Cardiac muscle cell (in vitro differentiated cells and primary cell): ENCODE results near the gene HNRNPL. TPM values are rescaled to one million over a fixed set of nuclear protein-coding genes. Genes with fewer than 3 reads are reported as not detected.

Source experiments
- DNase-seq, 2 donors: peaks; one replicate each; pipeline versions ENCODE4 v3.0.0 to v3.0.0-alpha.2; 2010 to 2017; ENCODE audit warnings: low read depth in 1 of 2, low spot score in 1 of 2
- H3K27ac ChIP-seq: fragments of 200-600 bp; sonication (generic); 2 replicates; pipeline ENCODE4 v1.5.1; 2016
- H3K27me3 ChIP-seq: fragments of 200-600 bp; sonication (generic); 2 replicates; pipeline ENCODE4 v1.6.0; 2016; ENCODE audit warnings: control low read depth
- H3K36me3 ChIP-seq: fragments of 200-600 bp; sonication (generic); 2 replicates; pipeline ENCODE4 v1.5.1; 2016; ENCODE audit warnings: control low read depth
- H3K4me1 ChIP-seq: fragments of 200-600 bp; sonication (generic); 2 replicates; pipeline ENCODE4 v1.8.1; 2017; ENCODE audit warnings: low read depth, mild to moderate bottlenecking, mixed run types
- H3K4me3 ChIP-seq: fragments of 200-600 bp; sonication (generic); 2 replicates; pipeline ENCODE4 v1.5.1; 2016; ENCODE audit warnings: mild to moderate bottlenecking
- H3K9me3 ChIP-seq: fragments of 200-600 bp; sonication (generic); 2 replicates; pipeline ENCODE4 v1.5.1; 2017; ENCODE audit warnings: low read depth, mild to moderate bottlenecking, control low read depth
- polyA plus RNA-seq: library from polyadenylated mRNA; unstranded; fragments of >200 nt; fragmentation: Nextera tagmentation; extraction: Ambion mirVana; gene quantifications from 2 replicates; pipeline ENCODE4 v1.2.1, GENCODE V29; 2016
- total RNA-seq: library from RNA; depleted of rRNA; stranded (reverse); fragments of >200 nt; gene quantifications from 2 replicates; pipeline ENCODE4 v1.2.3, GENCODE V29; 2016
- TF ChIP-seq, protein P1 (sequence below): IDR thresholded peaks from 2 replicates; pipeline ENCODE4 v1.5.1; 2012; ENCODE audit warnings: low read depth, mild to moderate bottlenecking, low read length

Gene HNRNPL
- total and polyA plus RNA-seq, 2 experiments from 2014 or later: 240 to 326 TPM

DNA sequence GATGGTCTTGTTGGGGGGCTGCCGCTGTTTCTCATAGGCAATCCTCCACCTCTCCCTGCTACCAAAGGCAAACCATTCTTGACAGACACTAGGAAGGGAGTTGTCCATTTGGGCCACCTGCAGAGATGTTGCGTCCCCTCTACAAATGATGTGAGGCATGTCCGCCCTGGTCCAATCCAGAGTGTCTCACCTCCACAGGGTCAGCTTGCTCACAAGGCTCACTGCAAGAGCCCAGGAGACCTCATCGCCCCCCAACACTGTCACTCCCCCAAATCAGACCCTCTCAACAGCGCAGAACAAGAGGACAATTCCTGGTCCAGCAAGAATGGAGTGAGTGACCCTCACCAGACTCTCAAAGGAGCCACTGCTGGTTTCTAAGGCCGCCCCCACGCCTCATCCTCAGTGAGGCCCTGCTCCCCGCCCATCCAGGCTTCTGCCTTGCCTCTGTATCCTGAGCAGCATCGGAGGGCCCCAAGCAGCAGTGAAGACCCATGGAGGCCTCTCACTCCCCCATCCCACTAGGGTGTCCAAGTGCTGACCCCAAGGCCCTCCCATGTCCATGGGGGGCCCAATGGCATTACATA lies 6.5 kb downstream of the HNRNPL start:
- no peak overlapping the region for H3K4me3 ChIP-seq
- peak overlapping the region; percentile 24 for H3K27ac ChIP-seq
- TF ChIP-seq, protein P1, sequence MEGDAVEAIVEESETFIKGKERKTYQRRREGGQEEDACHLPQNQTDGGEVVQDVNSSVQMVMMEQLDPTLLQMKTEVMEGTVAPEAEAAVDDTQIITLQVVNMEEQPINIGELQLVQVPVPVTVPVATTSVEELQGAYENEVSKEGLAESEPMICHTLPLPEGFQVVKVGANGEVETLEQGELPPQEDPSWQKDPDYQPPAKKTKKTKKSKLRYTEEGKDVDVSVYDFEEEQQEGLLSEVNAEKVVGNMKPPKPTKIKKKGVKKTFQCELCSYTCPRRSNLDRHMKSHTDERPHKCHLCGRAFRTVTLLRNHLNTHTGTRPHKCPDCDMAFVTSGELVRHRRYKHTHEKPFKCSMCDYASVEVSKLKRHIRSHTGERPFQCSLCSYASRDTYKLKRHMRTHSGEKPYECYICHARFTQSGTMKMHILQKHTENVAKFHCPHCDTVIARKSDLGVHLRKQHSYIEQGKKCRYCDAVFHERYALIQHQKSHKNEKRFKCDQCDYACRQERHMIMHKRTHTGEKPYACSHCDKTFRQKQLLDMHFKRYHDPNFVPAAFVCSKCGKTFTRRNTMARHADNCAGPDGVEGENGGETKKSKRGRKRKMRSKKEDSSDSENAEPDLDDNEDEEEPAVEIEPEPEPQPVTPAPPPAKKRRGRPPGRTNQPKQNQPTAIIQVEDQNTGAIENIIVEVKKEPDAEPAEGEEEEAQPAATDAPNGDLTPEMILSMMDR: no peak
- no peaks in the 10 kb centered on the region for H3K9me3 ChIP-seq
- H3K36me3 ChIP-seq: peaks cover 85% of the 10 kb centered on the region
- H3K27me3 ChIP-seq: no peaks in the 10 kb centered on the region
- H3K4me1 ChIP-seq: peaks cover 3% of the 10 kb centered on the region
- DNase-seq: no peak

DNA sequence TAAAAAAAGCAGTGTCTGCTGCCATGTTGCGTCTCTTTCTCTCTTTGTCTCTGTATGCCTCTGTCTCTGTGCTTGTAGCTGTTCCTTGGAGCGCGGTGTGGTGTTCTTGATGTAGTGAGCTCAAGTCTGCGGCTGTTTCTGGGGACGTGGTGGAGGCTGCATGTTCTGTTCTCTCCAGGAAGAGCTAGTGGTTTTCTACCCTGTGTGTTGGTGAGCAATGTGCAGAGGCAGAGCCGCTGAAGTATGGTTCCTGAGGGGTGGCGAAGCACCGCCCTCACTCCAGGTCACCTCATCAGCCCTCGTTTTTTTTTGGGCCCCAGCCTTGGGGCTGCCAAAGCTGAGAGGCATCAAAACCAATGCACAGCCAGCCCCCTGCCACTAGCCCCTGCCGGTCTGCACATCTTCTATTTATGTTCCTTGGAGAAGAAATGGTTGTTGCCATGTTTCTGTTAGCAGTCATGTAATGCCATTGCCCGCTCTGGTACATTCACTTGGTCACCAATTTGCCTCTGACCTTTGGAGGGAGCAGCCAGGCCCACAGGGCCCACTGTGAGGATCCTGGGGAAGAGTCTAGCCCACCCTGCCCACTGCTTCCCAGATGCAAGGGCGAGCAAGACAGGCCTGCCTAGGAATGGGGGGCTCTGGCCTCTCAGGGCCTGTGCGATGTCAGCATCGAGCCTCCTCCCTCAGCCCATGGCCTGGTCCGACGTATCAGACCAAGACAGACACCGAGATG lies 7.2 kb downstream of the HNRNPL start:
- no peaks in the 10 kb centered on the region for H3K4me1 ChIP-seq
- TF ChIP-seq, protein P1: no peak
- no peak overlapping the region for H3K4me3 ChIP-seq
- DNase-seq: no peak
- H3K27ac ChIP-seq: peak overlapping the region; percentile 24
- H3K36me3 ChIP-seq: peaks cover 92% of the 10 kb centered on the region
- H3K9me3 ChIP-seq: no peaks in the 10 kb centered on the region
- no peaks in the 10 kb centered on the region for H3K27me3 ChIP-seq

DNA sequence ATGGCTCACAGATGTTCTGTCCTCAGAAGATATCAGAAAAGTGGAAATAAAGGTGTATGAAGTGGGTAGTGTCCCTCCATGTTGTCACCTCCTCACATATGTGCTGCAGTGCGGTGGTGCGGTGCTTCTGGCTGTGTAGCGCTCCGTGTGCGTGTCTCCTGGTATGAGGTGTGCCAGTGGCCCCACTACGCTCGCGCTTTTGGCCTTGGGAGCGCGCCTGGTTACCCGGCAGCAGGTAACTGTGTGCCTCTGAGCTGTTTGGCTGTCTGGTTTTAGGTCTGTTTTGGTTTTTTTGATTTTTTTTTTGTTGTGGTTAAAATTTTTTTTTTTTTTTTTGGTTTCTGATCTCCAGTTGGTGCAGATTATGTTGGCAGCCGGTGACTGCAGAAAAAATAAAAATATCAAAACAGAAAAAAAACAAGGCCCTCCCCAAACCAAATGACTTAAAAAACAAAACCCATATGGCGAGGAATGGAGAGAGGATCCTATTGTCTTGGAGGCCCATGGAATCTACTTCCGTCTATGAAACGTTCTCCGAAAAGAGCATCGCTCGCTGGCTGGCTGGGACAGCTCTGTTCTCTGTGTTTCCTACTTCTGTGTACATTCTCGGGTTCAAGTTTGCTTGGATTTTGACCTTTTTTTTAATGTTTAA lies 7.9 kb downstream of the HNRNPL start:
- no peak for DNase-seq
- H3K27me3 ChIP-seq: no peaks in the 10 kb centered on the region
- TF ChIP-seq, protein P1: no peak
- peaks cover 95% of the 10 kb centered on the region for H3K36me3 ChIP-seq
- H3K9me3 ChIP-seq: no peaks in the 10 kb centered on the region
- no peak overlapping the region for H3K4me3 ChIP-seq
- no peaks in the 10 kb centered on the region for H3K4me1 ChIP-seq
- peak overlapping the region; percentile 24 for H3K27ac ChIP-seq

DNA sequence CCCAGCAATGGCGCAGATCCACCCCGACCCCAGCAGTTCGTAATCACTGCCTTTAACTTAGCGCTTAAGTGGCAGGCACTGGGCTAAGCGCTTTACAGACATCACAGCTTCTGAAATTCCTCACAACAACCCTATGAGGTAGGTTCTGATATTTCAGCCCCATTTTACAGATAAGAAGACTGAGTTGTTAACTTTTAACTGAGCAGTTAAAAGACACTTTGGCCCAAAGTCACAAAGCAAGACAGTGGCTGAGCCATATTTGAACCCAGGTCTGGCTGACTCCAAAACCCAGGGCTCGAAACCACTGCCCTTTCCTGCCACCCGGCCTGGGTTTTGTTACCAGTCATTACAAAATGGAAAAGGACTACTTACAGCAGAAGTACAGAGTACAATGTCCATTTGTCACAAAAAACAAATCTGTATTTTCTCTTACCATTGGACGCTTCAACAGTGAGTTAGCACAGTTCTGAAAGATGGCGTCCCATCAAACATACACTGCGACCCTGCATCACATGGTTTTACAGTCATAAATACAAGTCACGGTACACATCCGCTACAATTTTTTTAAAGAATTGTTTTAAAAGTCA lies 8.5 kb downstream of the HNRNPL start:
- H3K9me3 ChIP-seq: no peaks in the 10 kb centered on the region
- TF ChIP-seq, protein P1: no peak
- no peak for DNase-seq
- H3K36me3 ChIP-seq: peaks cover 92% of the 10 kb centered on the region
- H3K4me1 ChIP-seq: no peaks in the 10 kb centered on the region
- H3K4me3 ChIP-seq: no peak overlapping the region
- no peaks in the 10 kb centered on the region for H3K27me3 ChIP-seq
- H3K27ac ChIP-seq: peak overlapping the region; percentile 59

DNA sequence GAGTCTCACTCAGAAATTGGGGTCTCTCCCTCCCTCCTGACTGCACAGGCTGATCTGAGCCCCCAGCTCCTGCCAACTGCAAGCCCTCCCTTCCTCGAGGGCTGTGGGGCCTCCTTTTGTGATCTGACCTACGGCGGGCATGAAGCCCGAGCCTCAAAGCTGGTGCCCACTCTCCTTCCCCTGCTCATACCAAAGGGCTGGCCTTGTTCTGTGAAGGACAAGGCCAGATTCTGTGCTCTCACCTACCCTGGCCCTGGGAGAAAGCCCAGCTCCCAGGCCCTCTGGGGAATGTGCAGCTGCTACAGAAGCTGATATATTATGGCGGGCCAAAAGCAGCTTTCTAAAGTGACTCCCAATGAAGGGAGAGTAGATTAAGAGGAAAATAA lies 9.2 kb downstream of the HNRNPL start:
- H3K27ac ChIP-seq: peak overlapping the region; percentile 59
- TF ChIP-seq, protein P1: no peak

More for the DNA sequence above, 9.2 kb downstream of the HNRNPL start:
- Histone ChIP-seq H3K4me3 (no peak overlapping the region), H3K9me3 (no peaks in the 10 kb centered on the region), H3K36me3 (peaks cover 91% of the 10 kb centered on the region), H3K27me3 (no peaks in the 10 kb centered on the region), H3K4me1 (no peaks in the 10 kb centered on the region)
- DNase-seq: no peak
